Left ventricle myocardium inferior (tissue), 1 donor: ENCODE data around the gene THSD1. TPM values are rescaled to one million over a fixed set of nuclear protein-coding genes. Genes with fewer than 3 reads are reported as not detected.
"Not testable (repeated sequence)": the region's sequence is repeated elsewhere in the genome, so short reads cannot be mapped to it uniquely, and the experiment has no call there.

ENCODE experiments used
- DNase-seq: peaks from one replicate; pipeline ENCODE4 v3.0.0-alpha.2; 2020
- H3K27ac ChIP-seq: fragments of 200-600 bp; replicated peaks from 2 replicates; pipeline ENCODE4 v1.8.0; 2021
- H3K27me3 ChIP-seq: fragments of 200-600 bp; 2 replicates; pipeline ENCODE4 v1.8.0; 2021; ENCODE audit warnings: low read depth
- H3K36me3 ChIP-seq: fragments of 200-600 bp; 2 replicates; pipeline ENCODE4 v1.8.0; 2021
- H3K4me1 ChIP-seq: fragments of 200-600 bp; 2 replicates; pipeline ENCODE4 v1.8.0; 2021
- H3K4me3 ChIP-seq: fragments of 200-600 bp; 2 replicates; pipeline ENCODE4 v1.8.0; 2021; ENCODE audit warnings: mild to moderate bottlenecking, moderate library complexity
- H3K9me3 ChIP-seq: fragments of 200-600 bp; replicated peaks from 2 replicates; pipeline ENCODE4 v1.8.0; 2021
- intact Hi-C: fragments of 100-400 bp; cut with micrococcal nuclease; formaldehyde crosslinking; loops from one replicate; pipeline ENCODE4 v1.11.0; 2022
- total RNA-seq: library from RNA; stranded (reverse); fragmentation: NEBNext Ultra II Directional; extraction: Animal tissue kit (Norgen Biotek cat#: 25700); gene quantifications from one replicate; pipeline ENCODE4 v1.2.1, GENCODE V29; 2021
- TF ChIP-seq, protein P1 (sequence below): fragments of 200-600 bp; IDR thresholded peaks from 2 replicates; pipeline ENCODE4 v1.8.0; 2021; ENCODE audit warnings: antibody characterized with exemption, mild to moderate bottlenecking, borderline replicate concordance
- donor health status: DM: no; HTN: yes; CAD: no; lungs with severe emphysema.

Gene THSD1
- total RNA-seq, 1 donor from 2014 or later = 4.2 TPM

DNA sequence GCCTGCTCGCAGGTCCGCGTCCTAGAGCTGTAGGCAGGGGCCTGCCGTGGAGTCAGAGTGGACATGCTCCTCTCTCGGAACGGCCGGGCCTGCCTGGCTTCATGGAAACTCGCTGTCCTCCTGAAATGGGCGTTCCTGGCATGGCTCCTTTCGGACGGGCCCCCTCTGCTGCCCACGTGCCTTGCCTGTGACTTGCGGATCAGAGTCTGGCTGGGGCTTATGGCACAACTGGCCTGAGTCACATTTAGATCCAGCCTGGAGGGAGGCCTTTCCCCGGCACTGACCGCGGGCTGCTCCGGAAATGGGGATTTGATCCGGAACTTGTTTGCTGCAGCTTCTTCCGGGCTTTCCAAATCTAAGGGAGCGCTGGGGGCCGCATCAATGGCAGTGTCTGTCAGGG is 28.1 kb downstream of the THSD1 start:
- no peaks in the 10 kb centered on the region for H3K27me3 ChIP-seq
- DNase-seq = no peak
- H3K27ac ChIP-seq = no peak overlapping the region
- intact Hi-C loops = no loop called here
- H3K4me1 ChIP-seq = no peaks in the 10 kb centered on the region
- TF ChIP-seq, protein P1, sequence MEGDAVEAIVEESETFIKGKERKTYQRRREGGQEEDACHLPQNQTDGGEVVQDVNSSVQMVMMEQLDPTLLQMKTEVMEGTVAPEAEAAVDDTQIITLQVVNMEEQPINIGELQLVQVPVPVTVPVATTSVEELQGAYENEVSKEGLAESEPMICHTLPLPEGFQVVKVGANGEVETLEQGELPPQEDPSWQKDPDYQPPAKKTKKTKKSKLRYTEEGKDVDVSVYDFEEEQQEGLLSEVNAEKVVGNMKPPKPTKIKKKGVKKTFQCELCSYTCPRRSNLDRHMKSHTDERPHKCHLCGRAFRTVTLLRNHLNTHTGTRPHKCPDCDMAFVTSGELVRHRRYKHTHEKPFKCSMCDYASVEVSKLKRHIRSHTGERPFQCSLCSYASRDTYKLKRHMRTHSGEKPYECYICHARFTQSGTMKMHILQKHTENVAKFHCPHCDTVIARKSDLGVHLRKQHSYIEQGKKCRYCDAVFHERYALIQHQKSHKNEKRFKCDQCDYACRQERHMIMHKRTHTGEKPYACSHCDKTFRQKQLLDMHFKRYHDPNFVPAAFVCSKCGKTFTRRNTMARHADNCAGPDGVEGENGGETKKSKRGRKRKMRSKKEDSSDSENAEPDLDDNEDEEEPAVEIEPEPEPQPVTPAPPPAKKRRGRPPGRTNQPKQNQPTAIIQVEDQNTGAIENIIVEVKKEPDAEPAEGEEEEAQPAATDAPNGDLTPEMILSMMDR = no peak
- no peak overlapping the region for H3K4me3 ChIP-seq
- peaks cover 33% of the 10 kb centered on the region for H3K36me3 ChIP-seq
- no peaks in the 10 kb centered on the region for H3K9me3 ChIP-seq

DNA sequence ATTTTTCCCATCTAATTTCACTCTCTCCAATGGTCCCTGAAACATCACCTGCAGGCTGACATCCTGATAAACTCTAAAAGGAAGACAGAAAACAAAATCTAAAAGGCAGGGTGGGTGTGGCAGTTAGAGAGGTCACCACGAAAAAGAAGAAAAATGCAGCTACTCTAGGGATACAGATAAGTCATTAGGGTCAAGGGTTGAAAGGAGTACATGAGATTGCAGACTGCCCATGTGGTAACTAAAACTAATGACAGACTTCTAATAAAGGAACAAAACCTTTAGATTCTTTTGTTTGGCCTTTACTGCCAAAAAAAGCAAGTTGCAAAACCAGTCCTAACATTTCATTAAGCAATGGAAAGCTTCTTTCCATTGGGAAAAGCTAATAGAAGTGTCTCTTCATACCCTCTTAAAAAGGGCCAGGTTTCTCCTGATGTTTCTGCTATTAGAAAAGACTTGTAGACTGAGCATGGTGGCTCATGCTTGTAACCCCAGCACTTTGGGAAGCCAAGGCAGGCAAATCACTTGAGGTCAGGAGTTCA is 31.0 kb downstream of the THSD1 start:
- no peaks in the 10 kb centered on the region for H3K27me3 ChIP-seq
- intact Hi-C loops = no loop called here
- H3K4me1 ChIP-seq = peaks cover 16% of the 10 kb centered on the region
- TF ChIP-seq, protein P1 = no peak
- no peak for DNase-seq
- H3K9me3 ChIP-seq = no peaks in the 10 kb centered on the region
- no peak overlapping the region for H3K27ac ChIP-seq
- H3K36me3 ChIP-seq = peaks cover 30% of the 10 kb centered on the region
- no peak overlapping the region for H3K4me3 ChIP-seq

DNA sequence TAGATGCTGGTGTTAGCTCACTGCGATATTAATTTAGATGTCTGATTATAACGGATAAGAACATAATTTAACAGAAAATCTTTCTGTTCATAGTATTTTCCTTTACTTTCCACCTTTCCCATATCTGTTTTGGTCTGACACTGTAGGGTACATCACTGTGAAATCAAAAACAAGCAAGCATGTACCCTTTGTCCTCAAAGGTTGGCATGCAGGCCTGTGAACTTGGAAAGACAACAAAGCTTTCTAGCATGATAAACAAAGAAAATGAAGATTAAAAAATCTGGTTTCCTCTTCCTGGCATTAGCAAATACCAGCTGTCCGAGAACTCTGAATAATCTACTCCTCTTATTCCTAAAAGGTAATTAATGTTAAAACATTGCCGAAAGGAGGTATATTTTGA is 31.6 kb downstream of the THSD1 start:
- H3K9me3 ChIP-seq = no peaks in the 10 kb centered on the region
- DNase-seq = no peak
- no peaks in the 10 kb centered on the region for H3K27me3 ChIP-seq
- H3K4me1 ChIP-seq = peaks cover 16% of the 10 kb centered on the region
- intact Hi-C loops = no loop called here
- peaks cover 26% of the 10 kb centered on the region for H3K36me3 ChIP-seq
- H3K27ac ChIP-seq = no peak overlapping the region
- no peak overlapping the region for H3K4me3 ChIP-seq
- TF ChIP-seq, protein P1 = no peak

DNA sequence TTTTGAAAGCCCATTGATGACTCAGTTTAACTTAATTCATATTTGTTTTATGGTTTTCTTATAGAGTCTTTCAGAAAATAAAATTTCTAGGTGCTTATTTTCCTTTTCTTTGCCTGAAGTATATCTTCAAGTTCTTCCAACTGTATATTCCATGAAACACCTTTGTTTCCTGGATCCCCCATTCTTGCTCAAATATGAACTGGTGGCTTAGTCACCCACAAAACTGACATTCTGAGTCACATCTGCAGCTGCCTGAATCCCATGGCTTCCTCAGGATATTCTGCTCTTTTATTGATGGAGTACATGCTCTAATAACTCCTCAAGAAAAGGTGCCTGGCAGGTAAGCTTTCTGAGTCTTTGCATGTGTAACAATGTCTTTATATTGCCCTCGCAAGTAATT is 32.7 kb downstream of the THSD1 start:
- H3K4me3 ChIP-seq, H3K27me3 ChIP-seq, H3K9me3 ChIP-seq, DNase-seq, H3K27ac ChIP-seq, intact Hi-C loops: not testable (repeated sequence)
- Histone ChIP-seq H3K36me3 (peaks cover 17% of the 10 kb centered on the region), H3K4me1 (peaks cover 16% of the 10 kb centered on the region)

DNA sequence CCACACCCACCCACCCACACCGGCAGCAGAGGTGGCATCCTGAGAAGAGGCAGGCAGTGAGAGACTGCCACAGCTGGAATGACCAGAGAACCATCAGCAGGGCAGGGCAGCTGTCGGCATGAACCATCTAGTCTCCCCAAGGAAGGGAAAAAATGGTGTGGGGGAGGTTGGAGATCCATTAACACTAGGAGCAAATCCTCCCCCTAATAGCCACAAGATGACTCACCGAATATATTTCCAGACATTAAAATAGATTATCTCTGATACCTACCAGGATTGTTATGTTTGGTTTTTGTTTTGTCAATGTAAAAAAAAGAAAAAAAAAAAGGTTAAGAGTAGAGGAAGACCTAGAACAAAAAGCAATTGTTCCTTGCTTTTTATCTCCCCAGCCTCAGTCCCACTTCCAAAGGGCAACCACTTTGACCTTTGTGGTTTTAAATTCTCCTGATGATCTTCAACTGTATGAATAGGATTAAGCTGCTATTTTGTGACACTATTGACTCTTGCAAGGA is 34.2 kb downstream of the THSD1 start:
- Histone ChIP-seq H3K36me3 (peaks cover 4% of the 10 kb centered on the region), H3K4me3 (no peak overlapping the region), H3K4me1 (peaks cover 16% of the 10 kb centered on the region), H3K27me3 (no peaks in the 10 kb centered on the region), H3K27ac (peak overlapping the region; percentile 12), H3K9me3 (no peaks in the 10 kb centered on the region)
- intact Hi-C loops = no loop called here
- no peak for DNase-seq
- TF ChIP-seq, protein P1 = no peak

DNA sequence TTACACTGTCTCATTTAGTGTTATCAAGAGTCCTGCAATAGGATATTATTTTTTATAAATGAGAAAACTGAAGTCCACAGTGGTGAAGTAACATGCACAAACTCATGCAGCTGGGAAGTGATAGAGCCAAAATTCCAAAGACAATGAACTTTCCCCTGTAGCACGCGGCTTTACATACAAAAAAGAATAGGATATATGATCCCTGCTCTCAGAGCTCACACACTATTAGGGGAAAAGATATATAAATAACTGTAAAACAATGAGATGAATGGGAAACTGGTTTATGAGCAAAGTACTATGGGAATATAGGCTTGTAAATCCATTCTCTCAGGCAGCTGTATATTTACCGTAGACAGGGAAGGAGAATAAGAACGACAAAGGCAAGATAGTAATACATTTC is 39.7 kb downstream of the THSD1 start:
- Histone ChIP-seq H3K36me3 (no peaks in the 10 kb centered on the region), H3K4me1 (peaks cover 4% of the 10 kb centered on the region), H3K9me3 (no peaks in the 10 kb centered on the region), H3K27ac (no peak overlapping the region), H3K27me3 (no peaks in the 10 kb centered on the region), H3K4me3 (no peak overlapping the region)
- TF ChIP-seq, protein P1 = no peak
- intact Hi-C loops = no loop called here
- no peak for DNase-seq

DNA sequence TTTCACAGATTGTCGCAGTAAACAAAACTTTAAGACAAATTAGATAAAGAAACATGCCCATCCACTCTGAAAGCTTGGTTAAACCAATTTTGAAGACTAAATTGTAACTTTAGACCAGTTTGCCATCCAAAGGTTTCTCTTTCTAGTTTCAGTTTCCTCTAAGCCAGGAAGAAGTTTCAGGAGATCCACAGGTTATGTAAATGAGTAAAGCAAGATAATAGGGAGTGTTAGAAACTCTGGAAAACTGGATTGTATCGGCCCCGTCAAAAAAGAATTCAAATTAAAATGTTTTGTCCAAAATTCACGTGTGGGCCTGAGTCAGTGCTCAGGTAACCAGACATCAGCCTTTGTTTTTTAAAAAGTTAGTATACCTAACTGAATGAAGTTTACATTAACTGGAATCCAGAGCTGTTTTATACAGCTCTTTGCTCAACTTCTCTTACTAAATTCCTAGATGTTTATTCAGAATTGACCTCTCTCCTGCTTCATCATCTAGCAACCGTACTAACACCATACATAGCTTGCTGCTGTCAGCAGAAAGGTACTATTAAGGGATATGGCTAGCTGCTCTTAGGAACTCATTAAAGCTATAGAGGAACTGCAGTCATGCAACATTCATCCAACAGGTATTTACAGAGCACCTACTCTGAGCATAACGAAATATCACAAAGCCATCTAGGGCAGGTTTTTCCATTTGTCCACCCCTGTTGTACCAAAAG is 43.6 kb downstream of the THSD1 start:
- DNase-seq, H3K4me3 ChIP-seq, H3K27ac ChIP-seq, intact Hi-C loops, H3K4me1 ChIP-seq, H3K27me3 ChIP-seq, H3K36me3 ChIP-seq, H3K9me3 ChIP-seq: not testable (repeated sequence)
